HepG2 (cell line): ENCODE results near the gene IL36B. TPM values are rescaled to one million over a fixed set of nuclear protein-coding genes. Genes with fewer than 3 reads are reported as not detected.

ENCODE experiments used
- ARID4A ChIP-seq: sonication (generic); formaldehyde crosslinking; IDR thresholded peaks from 2 replicates; pipeline ENCODE4 v1.5.0; 2020; ENCODE audit warnings: mild to moderate bottlenecking, missing genetic modification reagents, borderline replicate concordance
- ARNT2 ChIP-seq: sonication (generic); formaldehyde crosslinking; IDR thresholded peaks from 2 replicates; pipeline ENCODE4 v1.8.0; 2022; ENCODE audit warnings: mild to moderate bottlenecking, low read depth, missing genetic modification reagents, moderate library complexity
- DPF2 ChIP-seq: sonication (generic); formaldehyde crosslinking; IDR thresholded peaks from 2 replicates; pipeline ENCODE4 v1.4.0; 2020; ENCODE audit warnings: mild to moderate bottlenecking, low read depth, missing genetic modification reagents, borderline replicate concordance
- FOXP1 ChIP-seq, 2 experiments: fragments of 450-650 bp in 1 of 2; IDR thresholded peaks; 2 replicates each; pipeline ENCODE4 v1.6.1; 2017 to 2018; ENCODE audit warnings: antibody characterized with exemption in 1 of 2
- FOXP4 ChIP-seq: sonication (generic); formaldehyde crosslinking; IDR thresholded peaks from 2 replicates; pipeline ENCODE4 v1.4.0; 2020; ENCODE audit warnings: missing genetic modification reagents
- GABPB1 ChIP-seq: IDR thresholded peaks from 2 replicates; pipeline ENCODE4 v1.6.1; 2016; ENCODE audit warnings: mild to moderate bottlenecking, missing genetic modification reagents, moderate library complexity, missing compliant biosample characterization
- IRF2 ChIP-seq: IDR thresholded peaks from 2 replicates; pipeline ENCODE4 v1.6.1; 2018; ENCODE audit warnings: missing genetic modification reagents, missing compliant biosample characterization
- KDM2A ChIP-seq: sonication (generic); formaldehyde crosslinking; IDR thresholded peaks from 2 replicates; pipeline ENCODE4 v1.4.0; 2020; ENCODE audit warnings: low read depth, missing genetic modification reagents, borderline replicate concordance
- MEF2D ChIP-seq: sonication (generic); formaldehyde crosslinking; IDR thresholded peaks from 2 replicates; pipeline ENCODE4 v1.5.1; 2020; ENCODE audit warnings: mild to moderate bottlenecking, missing genetic modification reagents
- NCOR1 ChIP-seq: fragments of 200-600 bp; sonication (generic); IDR thresholded peaks from 2 replicates; pipeline ENCODE4 v1.7.0; 2017; ENCODE audit warnings: antibody characterized with exemption, low read length, borderline replicate concordance
- PCBP1 ChIP-seq: fragments of 200-400 bp; formaldehyde crosslinking; IDR thresholded peaks from 2 replicates; pipeline ENCODE4 v1.6.1; 2017; ENCODE audit warnings: mild to moderate bottlenecking, low read depth, low read length, borderline replicate concordance
- STAT6 ChIP-seq: sonication (generic); formaldehyde crosslinking; IDR thresholded peaks from 2 replicates; pipeline ENCODE4 v1.4.0; 2020; ENCODE audit warnings: missing genetic modification reagents, mild to moderate bottlenecking, borderline replicate concordance
- WIZ ChIP-seq: sonication (generic); formaldehyde crosslinking; IDR thresholded peaks from 2 replicates; pipeline ENCODE4 v1.5.1; 2020; ENCODE audit warnings: mild to moderate bottlenecking, missing genetic modification reagents
- ZNF224 ChIP-seq: sonication (generic); formaldehyde crosslinking; IDR thresholded peaks from 2 replicates; pipeline ENCODE4 v1.5.0; 2020; ENCODE audit warnings: mild to moderate bottlenecking, missing genetic modification reagents
- ZNF577 ChIP-seq: sonication (generic); formaldehyde crosslinking; IDR thresholded peaks from 2 replicates; pipeline ENCODE4 v1.4.0; 2020; ENCODE audit warnings: mild to moderate bottlenecking, low read depth, missing genetic modification reagents, borderline replicate concordance
- ZNF605 ChIP-seq: sonication (generic); formaldehyde crosslinking; IDR thresholded peaks from 2 replicates; pipeline ENCODE4 v1.8.0; 2022; ENCODE audit warnings: mild to moderate bottlenecking, missing genetic modification reagents
- polyA plus RNA-seq, 8 experiments: library from polyadenylated mRNA; depleted of rRNA in 3 of 8; stranded (reverse) in 7 of 8; unstranded in 1 of 8; fragments of >200 nt; fragmentation: Illumina TruSeq in 4 of 8; extraction: Trizol in 4 of 8; gene quantifications; 2 replicates each; pipeline versions ENCODE4 v1.2.1 to v1.2.3, GENCODE V29; 2011 to 2016; ENCODE audit warnings: low read depth in 4 of 8, missing spikeins in 1 of 8, mixed read lengths in 1 of 8; ENCODE audit not compliant: insufficient read depth in 1 of 8
- total RNA-seq, 5 experiments: library from RNA; depleted of rRNA; stranded (reverse); fragments of >200 nt; fragmentation: Illumina TruSeq; extraction: Trizol; gene quantifications; 2 replicates each; pipeline ENCODE4 v1.2.3, GENCODE V29; 2016; ENCODE audit warnings: low read depth in 1 of 5
- TF ChIP-seq, protein P1 (sequence below): IDR thresholded peaks from 2 replicates; pipeline ENCODE4 v1.6.1; 2016; ENCODE audit warnings: low read depth

The IL36B gene
- total and polyA plus RNA-seq, 2 of the 13 experiments (the other 11 are each of a cell fraction or from before 2014, with no cell fraction given), result not detected

DNA sequence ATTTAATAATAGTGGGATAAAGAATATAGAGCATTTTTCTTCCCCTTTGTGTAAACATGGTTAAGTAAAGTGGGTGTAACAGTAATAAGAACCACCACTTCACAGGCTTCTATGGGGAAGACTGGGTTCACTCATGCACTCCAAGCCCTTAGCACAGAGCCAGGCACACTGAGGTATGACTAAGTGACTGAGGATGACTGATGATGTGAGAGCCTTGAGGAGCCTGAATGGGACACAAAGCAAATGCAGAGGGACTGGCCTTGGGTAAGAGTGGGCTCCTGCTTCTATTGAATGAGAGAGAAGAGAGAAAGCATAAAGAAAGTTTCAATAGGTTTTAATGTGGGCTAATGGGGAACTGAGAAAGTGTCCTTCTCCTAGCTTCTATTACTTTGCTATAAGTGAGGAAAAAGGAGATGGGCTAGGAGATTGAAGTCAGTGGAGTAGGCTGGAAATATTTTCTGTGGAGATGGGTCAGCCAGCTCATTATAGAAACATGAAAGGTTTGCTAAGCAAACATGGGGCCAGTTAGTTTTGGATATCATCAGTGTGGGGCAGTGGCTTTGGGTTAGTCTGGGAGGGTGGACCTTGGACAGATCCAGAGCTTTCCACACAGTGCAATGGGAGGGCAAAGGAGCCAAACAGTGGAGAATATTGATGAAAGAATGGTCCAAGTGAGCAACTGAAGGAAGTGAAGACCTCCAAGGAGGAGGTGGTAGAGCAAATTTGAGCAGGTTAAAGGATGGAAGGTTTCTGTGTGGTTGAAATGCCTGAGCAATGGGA lies 35.7 kb upstream of the IL36B start (continued):
- TF ChIP-seq NCOR1 (peak; percentile 65; the same call in 1 of the 2 replicates), MEF2D (CRISPR knock-in tag) (0 out of 2 replicates have a peak, but pooled peaks have one; percentile 55), ZNF224 (0 out of 2 replicates have a peak, but pooled peaks have one; percentile 60), WIZ (peak; percentile 75; the same call in 1 of the 2 replicates), DPF2 (CRISPR knock-in tag) (peak; percentile 59; the same call in 1 of the 2 replicates), FOXP4 (CRISPR knock-in tag) (peak; percentile 53; the same call in 1 of the 2 replicates), ZNF605 (CRISPR knock-in tag) (peak; percentile 84; the same call in 1 of the 2 replicates), FOXP1 (IDR thresholded peaks at IDR 0.05) (no peak), FOXP1 (CRISPR knock-in tag; IDR thresholded peaks at IDR 0.05) (peak; percentile 53; the same call in 1 of the 2 replicates), ARNT2 (CRISPR knock-in tag) (peak; percentile 66; the same call in 1 of the 2 replicates), ARID4A (CRISPR knock-in tag) (no peak), KDM2A (no peak), ZNF577 (CRISPR knock-in tag) (no peak), STAT6 (CRISPR knock-in tag) (peak; percentile 79; the same call in 1 of the 2 replicates), IRF2 (CRISPR knock-in tag) (peak; percentile 83; the same call in 1 of the 2 replicates), PCBP1 (no peak), GABPB1 (CRISPR knock-in tag) (peak; percentile 31; the same call in 1 of the 2 replicates)
- TF ChIP-seq, protein P1, sequence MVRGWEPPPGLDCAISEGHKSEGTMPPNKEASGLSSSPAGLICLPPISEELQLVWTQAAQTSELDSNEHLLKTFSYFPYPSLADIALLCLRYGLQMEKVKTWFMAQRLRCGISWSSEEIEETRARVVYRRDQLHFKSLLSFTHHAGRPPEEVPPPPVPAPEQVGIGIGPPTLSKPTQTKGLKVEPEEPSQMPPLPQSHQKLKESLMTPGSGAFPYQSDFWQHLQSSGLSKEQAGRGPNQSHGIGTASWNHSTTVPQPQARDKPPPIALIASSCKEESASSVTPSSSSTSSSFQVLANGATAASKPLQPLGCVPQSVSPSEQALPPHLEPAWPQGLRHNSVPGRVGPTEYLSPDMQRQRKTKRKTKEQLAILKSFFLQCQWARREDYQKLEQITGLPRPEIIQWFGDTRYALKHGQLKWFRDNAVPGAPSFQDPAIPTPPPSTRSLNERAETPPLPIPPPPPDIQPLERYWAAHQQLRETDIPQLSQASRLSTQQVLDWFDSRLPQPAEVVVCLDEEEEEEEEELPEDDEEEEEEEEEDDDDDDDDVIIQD (CRISPR knock-in tag), result peak; percentile 82
